Measurements from ENCODE around the gene SPINDOC.
A peak's percentile ranks its signal among the peaks of the same experiment; 100 is the strongest.
"Not testable (repeated sequence)": the region's sequence is repeated elsewhere in the genome, so short reads cannot be mapped to it uniquely, and the experiment has no call there.

SPINDOC gene

GRCh38 chr11:63813035-63813562, at the start of gene SPINDOC:
Gene SPINDOC, plus strand, starts transcription at chr11:63813456. Its CDS starts 231 bp downstream, at chr11:63813687.
- DNase-seq (ENCODE audit: low spot score) = peak; percentile 82

GRCh38 chr11:63763496-63764339, 49.5 kb upstream of the SPINDOC start:
- no peak for DNase-seq (ENCODE audit: low spot score)

- no peak for DNase-seq (ENCODE audit: low spot score)
Observed at GRCh38 chr11:63764340-63764678, 48.9 kb upstream of the SPINDOC start.

GRCh38 chr11:63764679-63765647, 48.3 kb upstream of the SPINDOC start:
- DNase-seq (ENCODE audit: low spot score) = no peak

GRCh38 chr11:63765688-63766241, 47.5 kb upstream of the SPINDOC start:
- no peak for DNase-seq (ENCODE audit: low spot score)

- DNase-seq (ENCODE audit: low spot score) = no peak
Observed at GRCh38 chr11:63766531-63767235, 46.6 kb upstream of the SPINDOC start.

- no peak for DNase-seq (ENCODE audit: low spot score)
Observed at GRCh38 chr11:63767267-63767564, 46.0 kb upstream of the SPINDOC start.

- DNase-seq (ENCODE audit: low spot score) = peak; percentile 65
Observed at GRCh38 chr11:63767565-63768236, 45.6 kb upstream of the SPINDOC start.

- no peak for DNase-seq (ENCODE audit: low spot score)
Observed at GRCh38 chr11:63768237-63769041, 44.8 kb upstream of the SPINDOC start, which contains the start of gene ZFTA. Gene ZFTA, minus strand, starts transcription at chr11:63768775. Its CDS starts 153 bp downstream, at chr11:63768622.

GRCh38 chr11:63769042-63769713, 44.1 kb upstream of the SPINDOC start:
- DNase-seq (ENCODE audit: low spot score) = no peak

- no peak for DNase-seq (ENCODE audit: low spot score)
Observed at GRCh38 chr11:63769714-63770455, 43.4 kb upstream of the SPINDOC start.

GRCh38 chr11:63770763-63771162, 42.5 kb upstream of the SPINDOC start:
- DNase-seq (ENCODE audit: low spot score) = no peak

GRCh38 chr11:63771741-63772318, 41.4 kb upstream of the SPINDOC start:
- not testable (repeated sequence) for DNase-seq (ENCODE audit: low spot score)

GRCh38 chr11:63775191-63775590, 38.1 kb upstream of the SPINDOC start:
- no peak for DNase-seq (ENCODE audit: low spot score)

- no peak for DNase-seq (ENCODE audit: low spot score)
Observed at GRCh38 chr11:63779039-63779438, 34.2 kb upstream of the SPINDOC start.

- DNase-seq (ENCODE audit: low spot score) = no peak
Observed at GRCh38 chr11:63782749-63783148, 30.5 kb upstream of the SPINDOC start.

GRCh38 chr11:63783925-63784592, 29.2 kb upstream of the SPINDOC start:
- no peak for DNase-seq (ENCODE audit: low spot score)

GRCh38 chr11:63785823-63786222, 27.4 kb upstream of the SPINDOC start:
- DNase-seq (ENCODE audit: low spot score) = no peak

All from putamen (tissue), 1 donor.